Choroid plexus epithelial cell (primary cell): ENCODE measurements around the gene NDST3.

Experiments used
- DNase-seq: peaks from one replicate; pipeline ENCODE4 v3.0.0-alpha.2; 2010; ENCODE audit warnings: low read depth
- H3K4me3 ChIP-seq: 2 replicates; pipeline ENCODE4 v1.5.1; 2011; ENCODE audit warnings: low read depth, mild to moderate bottlenecking, control low read depth, low read length, moderate library complexity
- TF ChIP-seq, protein P1 (sequence below): conservative IDR thresholded peaks from 2 replicates; pipeline ENCODE4 v1.5.1; 2011; ENCODE audit warnings: low read depth, mild to moderate bottlenecking, control low read depth, inconsistent platforms, low read length, moderate library complexity

Gene NDST3

DNA sequence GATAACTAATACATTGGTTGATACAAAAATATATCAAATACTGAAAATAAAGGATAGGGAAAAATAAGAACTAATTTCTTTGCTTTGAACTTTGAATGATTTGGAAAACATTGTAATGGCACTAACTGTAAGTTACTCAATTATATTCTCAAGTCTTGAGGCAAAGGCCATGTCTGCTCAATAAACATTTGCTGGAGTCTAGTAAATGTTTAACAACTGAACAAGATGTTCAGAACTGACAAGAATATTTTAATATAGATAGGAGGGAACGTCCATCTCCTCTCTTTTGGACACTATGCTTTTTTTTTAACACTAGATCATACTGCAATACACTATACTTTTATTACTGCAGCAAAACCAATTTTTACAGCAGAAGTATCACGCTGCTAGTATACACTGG lies 242.3 kb downstream of the NDST3 start:
- TF ChIP-seq, protein P1, sequence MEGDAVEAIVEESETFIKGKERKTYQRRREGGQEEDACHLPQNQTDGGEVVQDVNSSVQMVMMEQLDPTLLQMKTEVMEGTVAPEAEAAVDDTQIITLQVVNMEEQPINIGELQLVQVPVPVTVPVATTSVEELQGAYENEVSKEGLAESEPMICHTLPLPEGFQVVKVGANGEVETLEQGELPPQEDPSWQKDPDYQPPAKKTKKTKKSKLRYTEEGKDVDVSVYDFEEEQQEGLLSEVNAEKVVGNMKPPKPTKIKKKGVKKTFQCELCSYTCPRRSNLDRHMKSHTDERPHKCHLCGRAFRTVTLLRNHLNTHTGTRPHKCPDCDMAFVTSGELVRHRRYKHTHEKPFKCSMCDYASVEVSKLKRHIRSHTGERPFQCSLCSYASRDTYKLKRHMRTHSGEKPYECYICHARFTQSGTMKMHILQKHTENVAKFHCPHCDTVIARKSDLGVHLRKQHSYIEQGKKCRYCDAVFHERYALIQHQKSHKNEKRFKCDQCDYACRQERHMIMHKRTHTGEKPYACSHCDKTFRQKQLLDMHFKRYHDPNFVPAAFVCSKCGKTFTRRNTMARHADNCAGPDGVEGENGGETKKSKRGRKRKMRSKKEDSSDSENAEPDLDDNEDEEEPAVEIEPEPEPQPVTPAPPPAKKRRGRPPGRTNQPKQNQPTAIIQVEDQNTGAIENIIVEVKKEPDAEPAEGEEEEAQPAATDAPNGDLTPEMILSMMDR: no peak

DNA sequence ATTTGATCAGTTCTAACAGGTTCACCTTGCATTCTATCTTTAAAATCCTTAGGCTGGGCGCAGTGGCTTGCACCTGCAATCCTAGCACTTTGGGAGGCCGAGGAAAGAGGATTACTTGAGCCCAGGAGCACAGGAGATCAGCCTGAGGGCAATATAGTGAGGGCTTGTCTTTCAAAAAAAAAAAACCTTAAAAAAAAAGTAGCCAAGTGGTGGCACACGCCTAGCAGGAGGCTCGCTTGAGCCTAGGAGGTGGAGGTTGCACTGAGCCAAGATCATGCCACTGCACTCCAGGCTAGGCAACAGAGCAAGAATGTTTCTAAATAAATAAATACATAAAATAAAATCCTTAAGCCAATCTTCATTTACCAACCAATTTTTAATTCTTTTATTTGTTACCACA lies 243.0 kb downstream of the NDST3 start:
- TF ChIP-seq, protein P1: no peak
- DNase-seq: no peak
- H3K4me3 ChIP-seq: no peak overlapping the region

More for the DNA sequence above, 242.3 kb downstream of the NDST3 start:
- H3K4me3 ChIP-seq: no peak overlapping the region
- DNase-seq: no peak

DNA sequence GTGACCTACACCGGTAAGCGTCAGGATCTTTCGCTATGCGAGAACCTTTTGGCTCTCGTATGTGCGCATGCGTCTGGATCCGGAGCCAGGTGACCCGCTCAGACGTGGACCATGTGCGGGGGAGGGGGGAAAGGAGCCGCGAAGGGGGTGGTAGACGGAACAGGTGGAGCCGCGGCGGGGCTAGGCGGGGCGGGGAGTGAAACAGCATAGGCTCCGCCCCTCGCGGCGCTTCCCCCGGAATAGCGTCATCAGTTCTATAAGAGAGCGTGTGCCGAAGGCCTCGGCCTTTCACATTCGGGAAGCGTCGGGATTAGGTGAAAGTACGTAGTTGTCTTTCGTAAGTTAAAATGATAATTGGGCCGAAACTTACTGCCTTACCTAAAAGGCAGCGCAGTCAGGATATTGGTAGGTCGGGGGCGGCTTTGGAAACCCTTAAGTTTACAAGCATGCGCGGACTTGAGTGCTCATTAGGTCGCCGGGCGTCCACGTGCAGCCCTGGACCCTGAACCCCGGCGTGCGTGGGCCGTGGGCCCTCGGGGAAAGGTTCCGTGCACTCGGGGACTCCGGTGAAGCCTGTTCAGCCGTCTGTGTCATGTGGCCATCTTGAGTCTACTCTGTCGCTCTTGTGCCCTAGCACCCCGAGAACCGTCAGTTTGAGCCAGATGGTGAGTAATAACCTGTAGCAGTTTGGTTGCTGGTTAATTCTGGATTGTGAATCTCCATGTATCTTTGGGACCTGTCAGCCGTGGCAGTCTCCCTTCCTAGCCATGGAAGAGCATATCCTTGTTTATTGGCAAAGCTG lies 244.4 kb downstream of the NDST3 start:
- peak; percentile 97 for DNase-seq
- TF ChIP-seq, protein P1: no peak
- peak overlapping the region; percentile 91 for H3K4me3 ChIP-seq

DNA sequence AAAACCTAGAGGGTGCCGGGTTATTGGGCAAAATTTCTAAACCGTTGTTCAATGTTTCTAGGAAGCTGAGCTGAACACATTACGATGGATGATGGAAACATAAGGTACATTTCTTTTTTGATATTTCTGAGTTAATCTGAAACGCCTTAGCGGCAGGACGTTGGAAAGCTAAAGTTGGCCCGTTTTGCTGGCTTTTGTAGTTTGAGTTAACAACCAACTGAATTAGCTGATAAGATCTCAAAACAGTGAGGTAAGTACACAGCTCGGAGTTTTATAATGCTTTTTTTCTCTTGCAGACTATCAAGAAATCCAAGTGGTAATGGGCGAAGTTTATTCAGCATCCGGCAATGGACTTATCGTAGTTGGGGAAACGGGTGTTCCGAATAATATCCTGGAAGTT lies 245.0 kb downstream of the NDST3 start:
- H3K4me3 ChIP-seq: peak overlapping the region; percentile 91
- TF ChIP-seq, protein P1: no peak
- no peak for DNase-seq

DNA sequence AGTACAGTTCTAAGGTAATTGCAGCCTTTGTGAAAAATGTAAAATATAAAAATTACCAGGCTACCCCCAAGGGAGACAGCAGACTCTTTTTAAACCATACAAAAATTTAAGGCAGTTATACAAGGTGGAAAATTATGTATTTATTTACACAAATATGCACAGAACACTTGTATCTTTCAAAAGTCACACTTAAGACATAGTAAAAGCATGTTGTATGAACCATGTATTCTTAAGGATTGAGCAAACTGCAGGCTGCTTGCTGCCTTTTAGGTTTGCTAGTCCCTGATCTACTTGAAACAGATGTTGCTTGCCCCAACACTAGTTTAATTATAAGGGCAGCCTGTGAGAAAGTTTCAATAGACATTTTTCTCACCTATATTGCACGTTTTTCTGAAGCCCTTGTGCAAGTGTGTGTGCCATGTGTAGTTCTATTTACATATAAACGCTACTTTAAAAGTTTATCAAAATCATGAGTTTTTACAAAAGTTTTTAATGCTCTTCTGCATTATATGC lies 245.7 kb downstream of the NDST3 start:
- H3K4me3 ChIP-seq: peak overlapping the region; percentile 91
- no peak for DNase-seq
- TF ChIP-seq, protein P1: no peak

DNA sequence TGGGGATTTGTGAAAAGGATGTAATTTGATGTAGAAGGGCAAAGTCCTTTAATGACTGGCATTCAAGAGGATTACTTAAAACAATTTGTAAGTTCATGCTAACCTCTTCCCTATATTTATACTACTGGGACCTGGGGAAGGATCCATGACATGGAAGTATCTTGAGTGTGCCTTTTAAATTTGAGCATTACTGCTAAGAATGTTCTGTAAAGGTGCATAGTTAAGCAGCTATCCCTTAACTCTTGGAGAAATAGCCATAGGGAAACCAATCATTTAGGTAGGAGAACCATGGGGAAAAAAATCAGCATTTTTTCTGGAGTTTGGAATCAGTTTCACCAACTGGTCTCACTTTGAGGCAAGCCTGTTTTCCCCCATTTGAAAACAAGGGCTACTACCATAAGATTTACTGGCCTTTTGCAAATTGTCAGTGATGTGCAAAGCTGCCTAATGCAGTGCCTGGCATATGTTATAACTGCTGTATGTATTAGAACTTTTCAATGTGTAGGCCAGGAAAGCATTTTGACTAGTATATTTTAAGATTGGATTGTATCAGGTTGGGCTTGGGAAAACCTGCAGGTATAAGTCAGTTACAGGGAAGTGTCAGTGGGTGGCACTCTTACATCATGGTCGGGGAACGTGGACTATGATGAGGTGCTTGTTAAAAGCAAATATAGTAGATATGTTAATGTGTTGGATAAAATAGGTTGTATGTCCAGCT lies 246.4 kb downstream of the NDST3 start:
- DNase-seq: peak; percentile 89
- TF ChIP-seq, protein P1: peak; percentile 69
- peak overlapping the region; percentile 91 for H3K4me3 ChIP-seq
